DND-41 (cell line): ENCODE results near the gene CXCR2.

Experiments used
- ATAC-seq: fragments of 200-7000 bp; cut with Tn5 transposase; 3 replicates; pipeline ENCODE4 v1.9.1; 2021; ENCODE audit warnings: low read depth; ENCODE audit not compliant: insufficient read depth
- DNase-seq: peaks from one replicate; pipeline ENCODE4 v3.0.0-alpha.2; 2020
- H2AFZ ChIP-seq: 2 replicates; pipeline ENCODE4 v1.6.0; 2012; ENCODE audit warnings: low read depth, low read length
- H3K27ac ChIP-seq: 2 replicates; pipeline ENCODE4 v1.5.1; 2012; ENCODE audit warnings: low read length, inconsistent platforms
- H3K27me3 ChIP-seq: fragments of 200-600 bp; sonication (generic); 2 replicates; pipeline ENCODE4 v1.6.0; 2012; ENCODE audit warnings: low read length, mild to moderate bottlenecking, inconsistent platforms; ENCODE audit not compliant: insufficient read depth, poor library complexity
- H3K36me3 ChIP-seq: 2 replicates; pipeline ENCODE4 v1.5.1; 2012; ENCODE audit warnings: low read length, inconsistent platforms; ENCODE audit not compliant: insufficient read depth
- H3K4me1 ChIP-seq: 2 replicates; pipeline ENCODE4 v1.5.1; 2012; ENCODE audit warnings: mild to moderate bottlenecking, low read length; ENCODE audit not compliant: insufficient read depth
- H3K4me2 ChIP-seq: 2 replicates; pipeline ENCODE4 v1.6.0; 2012; ENCODE audit warnings: mild to moderate bottlenecking, moderate library complexity, low read length, inconsistent platforms; ENCODE audit not compliant: insufficient read depth
- H3K4me3 ChIP-seq, 2 experiments: fragments of 200-600 bp in 1 of 2; shearing (Covaris generic) in 1 of 2; 2 replicates each; pipeline ENCODE4 v1.5.1; 2012 to 2016; ENCODE audit warnings: inconsistent platforms in 2 of 2, low read length in 2 of 2, mild to moderate bottlenecking in 2 of 2, low read depth in 1 of 2, moderate library complexity in 1 of 2
- H3K79me2 ChIP-seq: 2 replicates; pipeline ENCODE4 v1.6.0; 2012; ENCODE audit warnings: low read length, inconsistent platforms; ENCODE audit not compliant: insufficient read depth
- H3K9ac ChIP-seq: 2 replicates; pipeline ENCODE4 v1.6.0; 2012; ENCODE audit warnings: low read depth, mild to moderate bottlenecking, inconsistent platforms, low read length, moderate library complexity
- H3K9me3 ChIP-seq: 2 replicates; pipeline ENCODE4 v1.5.1; 2012; ENCODE audit warnings: low read length, moderate library complexity, mild to moderate bottlenecking, inconsistent platforms; ENCODE audit not compliant: insufficient read depth, severe bottlenecking
- H4K20me1 ChIP-seq: 2 replicates; pipeline ENCODE4 v1.6.0; 2012; ENCODE audit warnings: low read length; ENCODE audit not compliant: insufficient read depth
- EZH2 ChIP-seq: IDR thresholded peaks from 3 replicates; pipeline ENCODE4 v1.6.1; 2012; ENCODE audit warnings: borderline replicate concordance, low read depth, mild to moderate bottlenecking, moderate library complexity, low read length, inconsistent platforms; ENCODE audit not compliant: severe bottlenecking
- TF ChIP-seq, protein P1 (sequence below): IDR thresholded peaks from 2 replicates; pipeline ENCODE4 v1.5.1; 2012; ENCODE audit warnings: borderline replicate concordance, low read length, moderate library complexity, mild to moderate bottlenecking; ENCODE audit not compliant: poor library complexity, severe bottlenecking; ENCODE audit errors: extremely low read depth

CXCR2 gene

DNA sequence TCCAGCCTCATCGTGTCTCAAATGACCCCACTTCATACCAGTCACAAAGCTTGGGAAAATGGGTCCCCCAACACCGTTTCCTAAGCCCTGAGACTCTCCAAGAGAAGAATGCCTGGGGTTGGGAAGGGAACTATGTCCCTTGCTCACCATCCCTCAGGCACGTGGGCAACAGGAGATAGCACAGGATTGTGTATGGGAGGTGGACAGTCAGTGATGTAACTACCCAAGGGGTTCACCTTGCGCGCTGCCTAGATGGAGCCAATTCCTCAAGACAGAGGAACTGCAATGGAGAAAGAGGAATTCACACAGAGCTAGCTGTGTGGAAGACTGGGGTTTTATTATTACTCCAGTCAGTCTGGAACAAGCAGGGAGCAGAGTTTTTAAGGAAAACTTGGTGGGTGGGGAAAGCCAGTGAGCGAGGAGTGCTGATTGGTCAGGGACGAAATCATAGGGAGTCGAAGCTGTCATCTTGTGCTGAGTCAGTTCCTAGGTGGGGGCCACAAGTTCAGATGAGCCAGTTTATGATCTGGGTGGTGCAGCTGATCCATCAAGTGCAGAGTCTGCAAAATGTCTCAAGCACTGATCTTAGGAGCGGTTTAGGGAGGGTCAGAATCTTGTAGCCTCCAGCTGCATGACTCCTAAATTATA is 54.8 kb downstream of the CXCR2 start:
- Histone ChIP-seq H4K20me1 (no peaks in the 10 kb centered on the region), H3K27ac (no peak overlapping the region), H3K36me3 (no peaks in the 10 kb centered on the region), H3K27me3 (peaks cover 9% of the 10 kb centered on the region), H3K4me3 (no peak overlapping the region), H3K79me2 (no peaks in the 10 kb centered on the region), H3K9ac (no peak overlapping the region), H3K4me2 (no peak overlapping the region), H2AFZ (no peak overlapping the region), H3K9me3 (no peaks in the 10 kb centered on the region), H3K4me1 (no peaks in the 10 kb centered on the region)
- no peak for TF ChIP-seq EZH2
- TF ChIP-seq, protein P1, sequence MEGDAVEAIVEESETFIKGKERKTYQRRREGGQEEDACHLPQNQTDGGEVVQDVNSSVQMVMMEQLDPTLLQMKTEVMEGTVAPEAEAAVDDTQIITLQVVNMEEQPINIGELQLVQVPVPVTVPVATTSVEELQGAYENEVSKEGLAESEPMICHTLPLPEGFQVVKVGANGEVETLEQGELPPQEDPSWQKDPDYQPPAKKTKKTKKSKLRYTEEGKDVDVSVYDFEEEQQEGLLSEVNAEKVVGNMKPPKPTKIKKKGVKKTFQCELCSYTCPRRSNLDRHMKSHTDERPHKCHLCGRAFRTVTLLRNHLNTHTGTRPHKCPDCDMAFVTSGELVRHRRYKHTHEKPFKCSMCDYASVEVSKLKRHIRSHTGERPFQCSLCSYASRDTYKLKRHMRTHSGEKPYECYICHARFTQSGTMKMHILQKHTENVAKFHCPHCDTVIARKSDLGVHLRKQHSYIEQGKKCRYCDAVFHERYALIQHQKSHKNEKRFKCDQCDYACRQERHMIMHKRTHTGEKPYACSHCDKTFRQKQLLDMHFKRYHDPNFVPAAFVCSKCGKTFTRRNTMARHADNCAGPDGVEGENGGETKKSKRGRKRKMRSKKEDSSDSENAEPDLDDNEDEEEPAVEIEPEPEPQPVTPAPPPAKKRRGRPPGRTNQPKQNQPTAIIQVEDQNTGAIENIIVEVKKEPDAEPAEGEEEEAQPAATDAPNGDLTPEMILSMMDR, result no peak
- no peak for ATAC-seq
- DNase-seq, result no peak

DNA sequence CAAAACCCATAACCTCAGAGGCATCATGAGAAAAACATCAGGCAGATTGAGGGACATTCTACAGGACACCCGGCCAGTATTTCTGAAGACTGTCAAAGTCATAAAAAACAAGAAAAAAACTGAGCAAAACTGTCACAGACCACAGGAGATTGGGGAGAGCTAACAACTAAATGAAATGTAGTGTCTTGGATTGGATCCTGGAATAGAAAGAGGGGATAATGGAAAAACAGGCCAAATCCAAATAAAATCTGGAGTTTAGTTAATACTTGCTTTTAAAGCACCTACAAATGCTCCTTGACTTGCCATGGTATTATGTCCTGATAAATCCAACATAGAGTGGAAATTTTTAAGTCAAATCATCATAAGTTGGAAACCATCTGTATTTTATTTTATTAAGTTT is 58.5 kb downstream of the CXCR2 start:
- H3K9ac ChIP-seq, result no peak overlapping the region
- DNase-seq (no peak), ATAC-seq (no peak)
- H3K9me3 ChIP-seq, result no peaks in the 10 kb centered on the region
- H3K36me3 ChIP-seq, result no peaks in the 10 kb centered on the region
- H4K20me1 ChIP-seq, result no peaks in the 10 kb centered on the region
- H2AFZ ChIP-seq, result no peak overlapping the region
- no peaks in the 10 kb centered on the region for H3K79me2 ChIP-seq
- H3K4me2 ChIP-seq, result no peak overlapping the region
- no peak for TF ChIP-seq EZH2
- TF ChIP-seq, protein P1, result no peak
- H3K27ac ChIP-seq, result no peak overlapping the region
- H3K4me3 ChIP-seq, result no peak overlapping the region
- H3K4me1 ChIP-seq, result peaks cover 6% of the 10 kb centered on the region
- H3K27me3 ChIP-seq, result peaks cover 9% of the 10 kb centered on the region

DNA sequence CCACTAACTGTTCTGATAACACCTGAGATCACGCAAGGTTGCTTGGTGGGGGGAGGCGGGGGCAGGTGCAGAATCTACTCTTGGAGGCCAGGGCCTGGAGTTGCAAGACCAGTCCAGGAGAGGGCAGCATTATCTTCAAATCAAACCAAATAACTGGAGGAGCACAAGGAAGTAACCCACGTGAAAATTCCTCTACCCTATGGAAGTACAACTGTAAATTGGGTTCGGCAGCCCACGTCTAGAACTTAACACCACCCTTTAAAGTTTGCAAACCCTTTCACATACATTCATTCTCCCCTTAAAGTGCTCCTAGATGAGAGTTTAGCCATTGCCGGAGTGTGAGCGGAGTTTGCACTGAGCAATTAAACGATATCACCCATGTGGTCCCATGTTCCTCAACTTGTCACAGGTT is 60.5 kb downstream of the CXCR2 start:
- DNase-seq (peak; percentile 75), ATAC-seq (peak; percentile 97)
- peaks cover 6% of the 10 kb centered on the region for H3K4me1 ChIP-seq
- H3K27ac ChIP-seq, result no peak overlapping the region
- peak overlapping the region; percentile 81 for H2AFZ ChIP-seq
- no peaks in the 10 kb centered on the region for H3K36me3 ChIP-seq
- no peak overlapping the region for H3K4me3 ChIP-seq
- no peaks in the 10 kb centered on the region for H3K9me3 ChIP-seq
- peak overlapping the region; percentile 41; the same call in 1 of the 2 replicates for H3K4me2 ChIP-seq
- TF ChIP-seq, protein P1, result peak; percentile 92
- TF ChIP-seq EZH2, result no peak
- no peaks in the 10 kb centered on the region for H3K79me2 ChIP-seq
- peaks cover 4% of the 10 kb centered on the region for H3K27me3 ChIP-seq
- H4K20me1 ChIP-seq, result no peaks in the 10 kb centered on the region
- H3K9ac ChIP-seq, result no peak overlapping the region
